Inflammatory macrophage treated with lipopolysaccharide for 4 hours (primary cell): ENCODE data around the gene SHKBP1.
"Not testable (repeated sequence)": the region's sequence is repeated elsewhere in the genome, so short reads cannot be mapped to it uniquely, and the experiment has no call there.

Source experiments
- DNase-seq: peaks from one replicate; pipeline ENCODE4 v3.0.0-alpha.2; 2020

The SHKBP1 gene, protein sequence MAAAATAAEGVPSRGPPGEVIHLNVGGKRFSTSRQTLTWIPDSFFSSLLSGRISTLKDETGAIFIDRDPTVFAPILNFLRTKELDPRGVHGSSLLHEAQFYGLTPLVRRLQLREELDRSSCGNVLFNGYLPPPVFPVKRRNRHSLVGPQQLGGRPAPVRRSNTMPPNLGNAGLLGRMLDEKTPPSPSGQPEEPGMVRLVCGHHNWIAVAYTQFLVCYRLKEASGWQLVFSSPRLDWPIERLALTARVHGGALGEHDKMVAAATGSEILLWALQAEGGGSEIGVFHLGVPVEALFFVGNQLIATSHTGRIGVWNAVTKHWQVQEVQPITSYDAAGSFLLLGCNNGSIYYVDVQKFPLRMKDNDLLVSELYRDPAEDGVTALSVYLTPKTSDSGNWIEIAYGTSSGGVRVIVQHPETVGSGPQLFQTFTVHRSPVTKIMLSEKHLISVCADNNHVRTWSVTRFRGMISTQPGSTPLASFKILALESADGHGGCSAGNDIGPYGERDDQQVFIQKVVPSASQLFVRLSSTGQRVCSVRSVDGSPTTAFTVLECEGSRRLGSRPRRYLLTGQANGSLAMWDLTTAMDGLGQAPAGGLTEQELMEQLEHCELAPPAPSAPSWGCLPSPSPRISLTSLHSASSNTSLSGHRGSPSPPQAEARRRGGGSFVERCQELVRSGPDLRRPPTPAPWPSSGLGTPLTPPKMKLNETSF

GRCh38 chr19:40576585-40577451, at the start of gene SHKBP1:
Gene SHKBP1, plus strand, starts transcription at chr19:40576873. Its CDS starts 27 bp downstream, at chr19:40576900.
- DNase-seq = peak; percentile 98

DNA sequence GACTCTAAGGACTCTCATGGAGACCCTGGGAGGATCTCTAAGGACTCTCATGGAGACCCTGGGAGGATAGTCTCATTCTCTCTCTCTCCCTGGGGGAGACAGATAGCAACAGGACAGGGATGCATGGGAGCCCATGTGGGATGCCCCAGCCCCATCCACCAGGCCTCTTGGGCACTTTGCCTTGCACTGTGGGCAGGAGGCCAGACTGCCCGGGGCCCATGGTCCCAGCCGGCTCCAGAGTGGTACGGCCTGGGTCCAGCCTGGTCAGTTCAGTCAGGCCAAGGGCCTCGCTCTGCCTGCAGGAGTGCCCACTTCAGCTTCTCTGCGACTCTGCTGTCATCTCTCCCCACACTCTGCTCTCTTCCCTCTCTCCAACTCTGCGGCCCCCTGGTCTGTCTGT, 48.6 kb upstream of the SHKBP1 start:
- DNase-seq = no peak

- no peak for DNase-seq
Measured at GRCh38 chr19:40528533-40529092, 48.1 kb upstream of the SHKBP1 start.

DNA sequence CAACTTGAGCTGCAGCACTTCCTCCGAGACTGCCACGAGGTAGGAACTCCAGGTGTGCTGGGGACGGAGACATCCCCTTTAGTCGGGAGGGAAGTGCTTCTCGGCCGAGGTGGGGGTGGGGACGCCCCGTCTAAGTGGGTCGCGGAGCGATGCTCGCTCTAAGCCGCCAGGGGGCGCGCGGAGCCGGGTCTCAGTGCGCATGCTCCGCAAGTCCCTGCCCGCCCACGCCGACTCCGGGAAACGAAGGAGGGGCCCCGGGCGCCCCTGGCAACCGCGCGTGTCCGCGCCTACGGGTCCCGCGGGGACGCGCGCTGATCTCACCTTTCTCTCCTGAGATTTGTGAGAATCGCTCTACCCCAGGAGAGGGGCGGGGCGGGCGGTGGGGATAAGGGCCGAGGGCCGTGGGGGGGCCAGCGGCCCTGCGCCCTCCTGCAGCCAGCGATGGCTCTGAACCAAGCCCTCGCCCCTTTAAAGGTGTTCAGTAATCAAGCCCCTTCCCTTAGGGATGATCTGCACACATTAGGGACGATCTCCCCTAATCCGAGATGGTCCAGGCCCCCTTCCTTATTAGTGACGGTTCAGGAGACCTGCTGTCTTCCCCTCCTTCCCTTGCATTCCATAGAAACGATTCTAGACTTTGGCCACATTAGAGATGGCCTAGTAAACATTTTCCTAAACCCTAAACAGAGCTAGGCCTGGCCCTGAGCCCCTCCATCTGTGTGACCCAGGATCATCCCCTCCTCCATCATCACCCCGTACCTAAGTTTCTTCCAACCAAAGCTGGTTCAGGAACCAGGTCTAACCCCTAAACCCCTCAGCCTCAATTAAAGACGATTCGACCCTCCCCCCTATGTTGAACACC, 47.3 kb upstream of the SHKBP1 start:
- DNase-seq = peak; percentile 68

GRCh38 chr19:40530091-40530901, 46.4 kb upstream of the SHKBP1 start:
- no peak for DNase-seq

- DNase-seq = no peak
Measured at GRCh38 chr19:40533508-40533907, 43.2 kb upstream of the SHKBP1 start.

DNA sequence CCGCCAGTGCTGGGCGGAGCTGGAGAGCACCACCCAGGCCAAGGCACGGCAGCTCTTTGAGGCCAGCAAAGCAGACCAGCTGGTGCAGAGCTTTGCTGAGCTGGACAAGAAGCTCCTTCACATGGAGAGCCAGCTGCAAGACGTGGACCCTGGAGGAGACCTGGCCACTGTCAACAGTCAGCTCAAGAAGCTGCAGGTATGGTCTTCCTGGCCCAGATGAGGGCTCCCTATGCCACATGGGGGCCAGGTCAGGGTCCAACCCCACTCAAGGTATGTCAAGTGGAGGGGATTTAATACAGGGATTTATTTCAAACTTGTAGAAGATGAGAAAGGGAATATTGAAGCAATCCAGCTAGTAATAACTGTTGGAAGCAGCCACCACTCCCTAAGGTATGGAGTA, 42.5 kb upstream of the SHKBP1 start:
- no peak for DNase-seq

- DNase-seq = no peak
Measured at GRCh38 chr19:40539070-40539469, 37.6 kb upstream of the SHKBP1 start.

DNA sequence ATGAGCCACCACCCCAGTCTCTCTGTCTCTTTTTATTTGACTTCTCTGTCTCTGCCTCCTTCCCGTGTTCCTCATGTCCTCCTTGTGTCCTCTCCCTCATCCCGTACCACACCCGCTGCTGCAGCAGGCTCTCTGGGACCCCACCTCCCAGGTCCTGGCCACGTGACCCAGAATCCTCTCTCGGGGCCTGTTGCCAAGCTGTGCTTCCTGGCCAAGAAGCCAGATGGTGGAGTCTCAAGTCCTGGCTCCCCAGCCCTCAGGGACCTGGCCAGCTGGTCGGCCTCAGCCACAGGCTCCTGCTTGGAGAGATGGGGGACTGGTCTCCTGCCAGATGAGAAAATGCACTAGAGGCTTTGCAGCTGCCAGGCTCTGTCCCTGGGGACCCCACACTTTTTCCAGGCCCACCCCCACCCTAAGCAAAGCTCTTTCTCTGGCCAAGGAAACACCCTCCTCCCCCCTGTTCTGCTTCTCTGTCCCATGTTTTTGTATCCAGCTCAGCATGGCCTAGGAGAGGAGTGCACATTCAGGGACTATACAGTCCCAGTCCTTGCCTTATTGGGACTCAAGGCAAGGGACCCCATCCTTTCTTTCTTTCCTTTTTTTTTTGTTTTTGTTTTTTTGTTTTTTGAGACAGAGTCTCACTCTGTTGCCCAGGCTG, 34.3 kb upstream of the SHKBP1 start:
- no peak for DNase-seq

- DNase-seq = no peak
Measured at GRCh38 chr19:40543029-40543597, 33.6 kb upstream of the SHKBP1 start.

GRCh38 chr19:40546153-40546841, 30.4 kb upstream of the SHKBP1 start:
- DNase-seq = not testable (repeated sequence)

- not testable (repeated sequence) for DNase-seq
Measured at GRCh38 chr19:40547190-40547589, 29.5 kb upstream of the SHKBP1 start.

DNA sequence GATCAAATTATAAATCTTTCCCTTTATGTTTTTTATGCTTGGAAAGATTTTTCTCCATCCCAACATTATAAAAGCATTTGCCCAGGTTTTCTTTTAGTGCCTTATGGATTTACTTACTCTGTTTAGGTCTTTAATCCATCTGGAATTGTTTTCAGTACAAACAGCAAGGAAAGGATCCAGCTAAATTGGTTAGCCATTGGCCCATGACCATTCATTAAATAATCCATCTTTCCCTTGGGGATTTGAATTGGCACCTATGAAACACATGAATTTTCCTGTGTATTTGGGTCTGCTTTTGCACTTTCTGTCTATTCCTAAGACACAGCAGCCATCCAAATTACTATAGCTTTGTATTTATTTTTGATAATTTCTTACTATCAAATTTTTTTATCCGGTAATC, 28.8 kb upstream of the SHKBP1 start:
- no peak for DNase-seq

DNA sequence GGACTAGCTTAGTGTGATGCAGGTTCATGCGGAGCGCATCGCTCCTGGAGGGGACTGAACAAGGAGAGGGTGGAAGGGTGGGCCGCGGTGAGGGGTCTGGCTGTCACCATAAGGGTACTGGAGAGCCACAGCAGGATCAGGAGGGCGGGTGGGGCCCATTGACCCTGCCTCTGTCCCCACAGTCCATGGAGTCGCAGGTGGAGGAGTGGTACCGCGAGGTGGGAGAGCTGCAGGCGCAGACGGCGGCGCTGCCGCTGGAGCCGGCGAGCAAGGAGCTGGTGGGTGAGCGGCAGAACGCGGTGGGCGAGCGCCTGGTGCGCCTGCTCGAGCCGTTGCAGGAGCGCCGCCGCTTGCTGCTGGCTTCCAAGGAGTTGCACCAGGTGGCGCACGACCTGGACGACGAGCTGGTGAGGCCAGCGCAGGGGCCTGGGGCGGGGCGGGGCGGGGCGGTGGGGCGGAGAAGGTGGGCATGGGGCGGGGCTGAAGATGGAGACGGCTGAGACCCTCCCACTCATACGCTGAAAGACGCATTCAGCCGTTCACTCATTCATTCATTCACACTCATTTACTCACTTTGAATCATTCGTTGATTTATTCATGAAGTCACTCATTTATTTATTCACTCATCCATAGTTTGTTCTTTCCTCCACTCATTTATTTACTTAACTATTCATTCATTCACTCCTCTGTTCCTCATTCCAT, 27.5 kb upstream of the SHKBP1 start:
- peak; percentile 35 for DNase-seq

DNA sequence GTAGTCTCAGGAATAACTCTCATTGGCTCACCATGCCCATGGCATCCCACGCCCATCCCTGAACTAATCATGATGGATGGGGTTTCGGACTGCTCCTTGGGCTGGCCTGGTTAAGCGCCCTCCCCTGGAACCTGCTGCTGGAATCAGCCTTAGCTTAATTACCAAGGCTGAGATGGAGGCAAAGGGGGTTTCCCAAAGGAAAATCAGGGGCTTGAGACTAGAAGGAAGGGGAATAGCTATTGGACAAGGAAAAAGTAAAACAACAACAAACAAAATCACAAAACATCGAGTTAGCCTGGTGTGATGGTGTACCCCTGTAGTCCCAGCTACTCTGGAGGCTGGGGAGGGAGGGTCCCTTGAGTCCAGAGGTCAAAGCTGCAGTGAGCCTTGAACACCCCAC, 25.7 kb upstream of the SHKBP1 start:
- no peak for DNase-seq

DNA sequence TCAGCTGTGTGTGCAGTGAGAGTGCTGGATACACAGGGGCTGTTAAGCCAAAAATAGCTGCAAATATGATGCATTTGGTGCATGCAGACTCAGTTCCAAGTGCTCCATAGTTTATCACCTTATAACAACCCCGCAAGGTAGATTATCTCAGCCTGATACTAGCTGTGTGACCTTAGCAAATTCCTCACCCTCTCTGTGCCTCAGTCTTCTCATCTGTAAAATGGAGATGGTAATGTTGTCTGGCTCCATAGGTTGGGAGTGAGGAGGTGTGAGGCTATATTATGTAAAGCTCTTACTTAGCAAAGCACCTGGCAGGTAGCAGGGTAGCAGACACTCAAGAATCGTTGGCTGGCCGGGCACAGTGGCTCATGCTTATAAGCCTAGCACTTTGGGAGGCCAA, 23.8 kb upstream of the SHKBP1 start:
- no peak for DNase-seq

DNA sequence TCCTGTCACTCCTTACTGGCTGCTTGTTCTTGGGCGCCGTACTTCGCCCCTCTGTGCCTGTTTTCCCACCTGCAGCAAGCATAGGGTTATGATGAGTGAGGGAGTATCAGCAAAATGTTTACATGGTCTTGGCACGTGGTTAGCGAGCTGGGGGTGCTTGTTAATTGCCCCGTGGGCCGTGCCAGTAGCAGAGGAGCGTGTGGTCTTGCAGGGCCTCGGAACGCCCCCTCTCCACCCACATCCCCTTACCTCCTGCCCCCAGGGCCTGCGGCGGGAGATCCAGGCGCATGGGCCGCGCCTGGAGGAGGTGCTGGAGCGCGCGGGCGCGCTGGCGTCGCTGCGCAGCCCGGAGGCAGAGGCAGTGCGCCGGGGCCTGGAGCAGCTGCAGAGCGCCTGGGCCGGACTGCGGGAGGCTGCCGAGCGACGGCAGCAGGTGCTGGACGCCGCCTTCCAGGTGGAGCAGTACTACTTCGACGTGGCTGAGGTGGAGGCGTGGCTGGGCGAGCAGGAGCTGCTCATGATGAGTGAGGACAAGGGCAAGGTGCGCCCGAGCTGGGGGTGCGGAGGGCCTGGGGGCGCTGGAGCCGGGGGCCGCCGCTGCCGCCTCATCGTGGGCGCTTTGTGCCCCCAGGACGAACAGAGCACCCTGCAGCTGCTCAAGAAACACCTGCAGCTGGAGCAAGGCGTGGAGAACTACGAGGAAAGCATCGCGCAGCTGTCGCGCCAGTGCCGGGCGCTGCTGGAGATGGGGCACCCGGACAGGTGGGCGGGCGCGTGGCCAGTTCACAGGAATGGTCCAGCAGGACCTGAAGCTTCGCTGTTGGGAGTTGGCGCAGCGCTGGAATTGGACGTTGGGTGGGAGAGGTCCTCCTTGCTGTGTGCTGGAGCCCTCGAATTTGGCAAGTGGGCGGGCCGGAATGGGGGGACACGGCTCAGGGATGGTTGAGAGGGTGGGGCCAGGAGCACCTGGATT, 22.5 kb upstream of the SHKBP1 start:
- DNase-seq = no peak
